Fibroblast of upper back skin (primary cell): ENCODE data around the gene KLHDC10.
"Not testable (repeated sequence)": the region's sequence is repeated elsewhere in the genome, so short reads cannot be mapped to it uniquely, and the experiment has no call there.

ENCODE experiments used
- DNase-seq: peaks from one replicate; pipeline ENCODE4 v3.0.0-alpha.2; 2013

The KLHDC10 gene

DNA sequence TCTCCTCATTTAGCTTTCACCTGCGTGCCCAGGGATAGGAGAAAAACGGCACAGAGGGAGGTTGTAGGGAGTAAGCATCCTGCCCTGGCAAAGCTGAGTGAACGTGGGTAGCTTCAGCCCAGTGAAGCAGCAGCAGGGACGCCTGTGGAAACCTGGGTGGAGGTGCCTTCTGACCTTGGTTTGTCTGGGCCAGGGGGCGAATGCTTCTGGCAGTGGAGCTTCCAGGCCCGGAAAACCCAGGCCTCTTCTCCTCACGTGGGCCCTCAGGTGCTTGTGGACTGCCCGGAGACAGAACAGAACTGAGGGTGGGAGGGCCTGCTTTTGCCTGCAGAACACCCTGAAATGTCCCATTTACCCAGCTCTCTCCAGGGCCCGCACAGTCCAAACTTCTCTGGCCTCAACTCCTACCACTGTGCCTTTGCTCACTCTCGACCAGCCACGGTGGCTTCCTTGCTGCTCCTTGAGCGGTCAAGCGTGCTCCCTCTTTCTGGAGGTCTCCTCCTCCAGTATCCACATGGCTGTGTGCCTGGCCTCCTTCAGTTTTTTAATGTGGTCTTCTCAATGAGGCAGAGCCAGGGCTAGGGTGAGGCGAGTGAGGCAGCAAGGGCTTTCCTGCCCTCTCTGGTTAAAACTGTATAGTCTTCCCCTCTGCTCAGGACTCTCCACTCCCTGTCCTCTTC is 72.5 kb downstream of the KLHDC10 start:
- DNase-seq = no peak

- no peak for DNase-seq
Measured at GRCh38 chr7:130143334-130143732, 73.0 kb downstream of the KLHDC10 start.

DNA sequence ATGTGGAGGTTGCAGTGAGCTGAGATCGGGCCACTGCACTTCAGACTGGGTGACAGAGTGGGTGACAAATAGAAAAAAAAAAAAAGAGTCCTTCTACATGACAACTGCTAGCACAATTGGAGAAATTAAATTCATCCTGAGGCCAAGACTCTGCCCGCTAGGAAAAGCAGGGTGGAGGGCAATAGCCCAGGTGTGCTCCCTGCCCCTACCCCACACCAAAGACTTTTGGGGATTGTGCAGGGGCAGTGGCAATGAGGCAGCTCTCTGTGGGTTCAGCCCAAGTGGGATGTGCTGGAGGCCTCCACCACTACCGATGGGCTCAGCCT is 73.6 kb downstream of the KLHDC10 start:
- DNase-seq = no peak

- DNase-seq = peak; percentile 94
Measured at GRCh38 chr7:130144312-130145171, 74.2 kb downstream of the KLHDC10 start.

DNA sequence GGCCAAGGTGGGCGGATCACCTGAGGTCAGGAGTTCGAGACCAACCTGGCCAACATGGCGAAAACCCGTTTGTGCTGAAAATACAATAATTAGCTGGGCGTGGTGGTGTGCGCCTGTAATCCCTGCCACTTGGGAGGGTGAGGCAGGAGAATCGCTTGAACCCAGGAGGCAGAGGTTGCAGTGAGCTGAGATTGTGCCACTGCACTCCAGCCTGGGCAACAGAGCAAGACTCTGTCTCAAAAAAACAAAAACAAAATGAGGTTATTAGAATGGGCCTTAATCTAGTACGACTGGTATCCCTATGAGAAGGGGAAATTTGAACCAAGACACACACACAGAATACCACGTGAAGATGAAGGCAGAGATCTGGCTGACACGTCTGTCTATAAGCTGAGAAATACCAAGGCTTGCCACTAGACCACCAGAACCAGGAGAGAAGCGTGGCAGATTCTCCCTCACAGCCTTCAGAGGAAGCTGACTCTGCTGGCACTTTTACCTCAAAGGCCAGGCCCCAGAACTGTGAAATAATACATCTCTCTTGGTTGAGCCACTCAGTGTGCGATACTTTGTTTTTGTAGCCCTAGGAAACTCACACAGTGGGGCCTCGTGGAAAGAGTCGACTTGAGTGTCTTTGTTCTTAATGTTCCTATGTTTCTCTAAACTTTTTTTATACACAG is 75.2 kb downstream of the KLHDC10 start:
- DNase-seq = peak; percentile 17

GRCh38 chr7:130146142-130146541 is 75.8 kb downstream of the KLHDC10 start:
- not testable (repeated sequence) for DNase-seq

DNA sequence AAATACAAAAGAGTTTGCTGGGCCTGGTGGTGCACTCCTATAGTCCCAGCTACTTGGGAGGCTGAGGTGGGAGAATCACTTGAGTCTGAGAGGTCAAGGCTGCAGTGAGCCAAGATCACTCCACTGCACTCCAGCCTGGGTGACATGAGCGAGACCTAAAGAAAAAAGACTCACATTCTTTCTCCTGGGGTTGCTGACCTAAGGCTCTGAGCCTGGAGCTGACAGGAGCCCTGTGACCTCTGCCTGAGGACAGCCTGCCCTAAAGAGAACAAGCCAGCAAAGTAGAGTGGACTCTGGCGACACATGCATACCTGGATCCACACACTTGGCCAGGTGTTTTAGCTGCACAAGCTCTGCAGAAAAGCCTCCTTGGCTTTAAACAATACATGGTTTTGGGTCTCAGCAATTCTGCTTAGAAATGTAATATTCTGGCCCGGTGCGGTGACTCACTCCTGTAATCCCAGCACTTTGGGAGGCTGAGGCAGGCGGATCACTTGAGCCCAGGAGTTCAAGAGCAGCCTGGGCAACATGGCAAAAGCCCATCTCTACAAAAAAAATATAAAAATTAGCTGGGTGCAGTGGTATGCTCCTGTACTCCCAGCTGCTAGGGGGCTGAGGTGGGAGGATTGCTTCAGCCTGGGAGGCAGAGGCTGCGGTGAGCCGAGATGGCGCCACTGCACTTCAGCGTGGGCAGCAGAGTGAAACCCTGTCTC is 76.5 kb downstream of the KLHDC10 start:
- DNase-seq = no peak

- no peak for DNase-seq
Measured at GRCh38 chr7:130147710-130148325, 77.5 kb downstream of the KLHDC10 start.

DNA sequence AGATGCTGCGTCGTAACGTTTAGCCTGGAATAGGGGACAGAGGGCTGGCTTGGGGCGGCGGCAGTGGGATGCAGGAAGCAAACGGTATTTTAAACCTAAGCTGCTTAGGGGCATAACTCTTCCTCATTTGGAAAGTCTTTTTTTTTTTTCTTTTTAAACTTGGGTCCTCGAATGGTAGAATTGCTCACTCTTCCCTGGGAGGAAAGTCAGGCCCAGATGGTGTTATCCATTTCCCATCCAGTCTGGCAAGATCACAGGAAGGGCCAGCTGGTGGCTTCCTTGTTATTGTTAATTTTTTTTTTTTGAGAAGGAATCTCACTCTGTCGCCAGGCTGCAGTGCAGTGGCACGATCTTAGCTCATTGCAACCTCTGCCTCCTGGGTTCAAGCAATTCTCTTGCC is 78.2 kb downstream of the KLHDC10 start:
- peak; percentile 29 for DNase-seq

DNA sequence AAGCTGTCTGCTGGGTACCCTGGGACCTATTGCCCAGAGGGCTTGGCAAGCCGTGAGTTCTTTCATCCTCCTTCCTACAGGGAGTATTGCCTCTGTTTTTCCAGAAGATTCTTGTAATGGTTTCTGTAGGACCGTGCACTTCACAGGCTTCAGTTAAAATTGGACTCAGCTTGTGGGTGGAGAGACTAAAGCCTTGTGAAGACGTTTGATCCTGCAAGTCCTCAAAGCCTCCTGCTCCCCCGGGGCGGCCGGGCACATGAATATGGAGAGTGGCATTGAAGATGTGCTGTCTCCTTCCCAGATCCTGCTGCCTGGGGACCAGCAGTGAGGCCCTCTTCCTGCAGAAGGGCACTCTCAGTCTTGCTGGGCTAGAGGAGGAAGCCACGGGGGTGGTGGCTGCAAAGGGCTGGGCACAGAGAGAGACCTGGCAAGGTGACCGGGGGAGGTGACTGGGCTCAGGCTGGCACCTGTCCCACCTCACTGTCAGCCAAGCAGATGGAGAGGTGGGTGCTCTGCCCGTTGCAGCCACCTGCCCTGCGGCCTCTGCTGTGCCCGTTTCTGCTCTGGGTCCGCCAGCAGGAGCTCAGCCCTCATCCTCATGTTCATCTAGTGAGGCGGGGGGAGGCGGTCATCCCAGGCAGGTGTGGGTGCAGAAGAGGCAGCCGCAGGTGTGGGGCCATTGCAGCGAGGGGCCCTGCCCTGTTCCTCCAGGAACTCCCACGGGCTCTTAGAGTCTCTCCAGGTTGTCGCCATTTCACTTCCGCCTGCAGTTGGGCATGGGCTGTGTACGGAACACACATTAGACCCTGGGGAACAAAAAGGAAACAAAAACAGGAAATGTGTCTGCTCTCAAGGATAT is 79.2 kb downstream of the KLHDC10 start:
- no peak for DNase-seq

DNA sequence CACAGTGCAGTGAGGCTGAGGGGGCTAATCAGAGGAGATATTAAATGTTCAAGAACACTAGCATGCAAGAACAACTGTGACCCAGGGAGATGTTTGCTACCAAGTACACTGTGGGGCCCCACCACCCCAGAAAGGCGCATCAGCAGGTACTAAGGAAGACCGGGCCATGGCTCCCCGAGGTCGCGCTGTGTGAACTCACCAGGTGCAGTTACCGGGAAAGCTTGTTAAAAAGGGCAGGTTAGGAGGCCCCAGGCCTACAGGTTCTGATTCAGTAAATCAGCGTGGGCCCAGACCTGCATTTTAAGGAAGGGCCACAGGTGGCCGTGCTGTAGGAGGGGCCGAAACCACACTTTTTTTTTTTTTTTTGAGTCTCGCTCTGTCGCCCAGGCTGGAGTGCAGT is 80.3 kb downstream of the KLHDC10 start:
- DNase-seq = no peak

DNA sequence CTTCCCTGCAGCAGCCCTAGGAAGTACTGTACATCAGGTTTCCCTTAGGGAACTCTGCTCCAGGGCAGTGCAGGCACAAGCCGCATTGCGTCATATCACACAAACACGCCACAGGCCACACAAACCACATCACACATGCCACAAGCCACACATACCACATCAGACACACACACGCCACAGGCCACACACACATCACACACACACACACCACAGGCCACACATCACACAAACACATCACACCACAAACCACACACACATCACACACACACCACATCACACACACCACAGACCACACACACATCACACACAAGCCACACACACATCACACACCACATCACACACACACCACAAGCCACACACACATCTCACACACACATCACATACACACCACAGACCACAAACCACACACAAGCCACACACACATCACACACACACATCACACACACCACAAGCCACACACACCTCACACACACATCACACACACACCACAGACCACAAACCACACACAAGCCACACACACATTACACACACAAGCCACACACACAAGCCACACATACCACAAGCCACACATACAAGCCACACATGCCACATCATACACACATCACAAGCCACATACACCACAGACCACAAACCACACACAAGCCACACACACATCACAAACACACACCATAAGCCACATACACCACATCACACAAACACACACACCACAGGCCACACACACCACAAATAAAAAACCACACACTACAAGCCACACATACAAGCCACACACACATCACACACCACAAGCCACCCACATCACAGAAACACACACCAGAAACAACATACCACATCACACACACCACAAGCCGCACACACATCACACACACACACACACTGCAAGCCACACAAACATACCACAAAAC is 81.5 kb downstream of the KLHDC10 start:
- peak; percentile 72 for DNase-seq

GRCh38 chr7:130152493-130153210 is 82.3 kb downstream of the KLHDC10 start:
- DNase-seq = peak; percentile 51

- no peak for DNase-seq
Measured at GRCh38 chr7:130153211-130153908, 83.0 kb downstream of the KLHDC10 start.

DNA sequence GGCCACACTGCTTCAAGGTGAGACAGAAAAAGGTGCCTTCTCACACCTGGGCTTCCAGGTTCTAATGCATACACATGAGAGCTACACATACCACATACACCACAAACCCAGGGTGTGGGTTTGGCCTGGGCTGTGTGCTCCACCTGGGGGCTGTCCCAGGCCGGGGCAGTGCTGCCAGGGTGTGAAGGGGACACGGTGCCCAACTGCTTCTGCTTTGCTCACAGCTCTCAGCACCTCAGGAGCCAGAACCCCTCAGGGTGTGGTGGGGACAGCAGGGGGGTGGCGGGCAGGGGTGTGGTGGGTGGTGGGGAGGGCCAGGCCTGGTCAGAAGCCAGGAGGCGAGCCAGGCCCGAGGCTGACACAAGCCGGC is 83.8 kb downstream of the KLHDC10 start:
- DNase-seq = no peak

DNA sequence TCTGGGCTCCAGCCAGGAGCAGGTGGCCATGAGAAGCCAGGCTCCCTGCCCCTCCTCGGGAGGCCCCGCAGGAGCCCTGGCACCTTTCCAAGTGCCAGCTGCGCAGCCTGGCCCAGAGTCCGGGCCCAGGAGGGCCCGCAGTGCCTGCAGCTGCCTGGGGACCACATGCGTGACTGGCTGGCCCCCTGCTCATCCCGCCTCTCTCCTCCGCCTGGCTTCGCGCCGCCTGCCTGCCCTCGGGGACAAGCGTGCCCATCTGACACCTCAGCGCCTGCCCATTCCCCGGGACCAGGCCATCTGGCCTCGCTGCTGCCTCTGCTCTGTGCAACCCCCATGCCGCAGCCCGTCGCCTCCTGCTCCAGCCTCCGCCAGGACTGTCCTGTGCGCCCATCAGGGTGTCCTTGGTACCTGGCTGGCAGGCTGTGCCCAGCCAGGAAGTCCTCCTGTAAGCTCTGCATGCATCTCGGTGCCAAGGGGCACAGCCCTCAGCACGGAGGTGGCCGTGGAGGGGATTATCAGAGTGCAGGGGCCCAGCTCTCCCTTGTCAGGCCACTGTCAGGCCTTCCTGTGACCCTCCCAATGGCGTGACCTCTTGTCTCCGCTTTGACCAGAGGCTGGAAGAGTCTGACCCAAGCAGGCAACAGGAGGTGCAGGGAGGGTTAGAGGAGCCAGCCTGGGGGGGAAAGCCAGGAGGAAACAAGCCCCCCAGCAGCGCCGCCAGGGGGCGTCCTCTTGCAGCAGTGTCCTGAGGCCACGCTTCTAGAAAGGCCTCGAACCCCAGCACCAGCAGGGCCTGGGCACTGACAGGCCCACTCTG is 84.4 kb downstream of the KLHDC10 start:
- DNase-seq = no peak

DNA sequence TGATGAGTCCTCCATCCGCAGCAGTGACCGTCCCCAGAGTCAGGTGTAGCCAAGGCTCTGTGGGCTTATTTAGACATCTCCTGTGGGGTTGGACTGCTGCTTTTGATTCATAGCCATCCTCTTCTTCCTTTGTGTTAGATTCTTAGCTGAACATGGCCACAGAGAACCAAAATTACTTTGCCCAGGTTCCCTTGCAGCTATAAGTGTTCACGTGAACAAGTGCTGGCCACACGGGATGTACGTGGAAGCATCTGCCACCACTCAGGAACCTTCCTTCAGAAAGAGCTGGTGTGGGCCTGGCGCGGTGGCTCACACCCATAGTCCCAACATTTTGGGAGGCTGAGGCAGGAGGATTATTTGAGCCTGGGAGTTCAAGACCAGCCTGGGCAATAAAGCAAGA is 85.8 kb downstream of the KLHDC10 start:
- DNase-seq = no peak

- no peak for DNase-seq
Measured at GRCh38 chr7:130157700-130158099, 87.4 kb downstream of the KLHDC10 start.

GRCh38 chr7:130160023-130160422 is 89.7 kb downstream of the KLHDC10 start:
- no peak for DNase-seq
